Measurements from ENCODE around the gene SMIM44.

Gene SMIM44

DNA sequence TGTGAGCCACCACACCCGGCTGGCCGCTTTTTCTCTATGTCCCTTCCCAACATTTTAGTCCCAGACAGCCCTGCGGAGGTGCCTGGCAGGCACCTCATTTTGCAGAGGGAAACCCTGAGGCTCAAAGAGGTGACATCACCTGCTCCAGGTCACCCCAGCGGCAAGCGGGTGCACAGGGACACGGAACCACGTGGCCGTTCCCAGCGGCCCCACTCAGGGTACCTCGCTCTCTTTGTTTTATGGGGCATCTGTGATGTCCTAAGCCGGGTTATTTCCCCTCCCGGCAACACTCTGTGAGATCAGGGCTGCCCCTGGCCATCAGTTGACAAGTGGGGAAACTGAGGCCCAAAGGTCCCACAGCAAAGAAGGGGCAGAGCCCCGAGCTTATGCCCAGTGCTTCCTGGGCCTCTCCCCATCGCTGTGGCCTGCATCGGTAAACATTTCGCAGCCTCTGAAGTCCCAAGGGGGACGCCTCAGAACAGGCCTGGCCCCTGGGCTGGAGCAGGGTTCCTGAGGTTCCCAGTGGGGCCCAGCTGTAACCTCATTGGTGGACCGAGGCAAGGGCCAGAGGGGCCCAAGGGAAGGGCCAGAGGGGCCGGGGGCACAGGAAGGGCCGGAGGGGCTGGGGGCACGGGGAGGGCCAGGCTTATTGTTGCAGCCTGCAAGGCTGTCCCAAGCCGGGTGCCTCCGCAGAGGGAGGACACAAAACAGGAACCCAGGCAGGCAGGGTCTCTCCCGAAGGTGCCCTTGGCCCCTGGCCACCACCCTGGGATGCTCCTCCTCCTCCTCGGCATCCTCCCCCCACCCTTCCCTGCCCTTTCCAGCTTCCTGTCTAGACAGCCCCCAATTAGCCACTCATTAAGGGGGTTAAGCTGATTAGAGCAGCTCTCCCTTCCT, 41.9 kb downstream of the SMIM44 start:
- no peak for DNase-seq (ENCODE audit: low read depth)
- TF ChIP-seq CTCF (IDR thresholded peaks at IDR 0.05; ENCODE audit: insufficient read depth, low read depth, low read length, missing control alignments): no peak
- H3K4me3 ChIP-seq (ENCODE audit: low read length): no peak overlapping the region

GRCh38 chr19:3440082-3440481, 43.2 kb downstream of the SMIM44 start:
- peak; percentile 52 for TF ChIP-seq CTCF (IDR thresholded peaks at IDR 0.05; ENCODE audit: insufficient read depth, low read depth, low read length, missing control alignments)
- peak; percentile 30 for DNase-seq (ENCODE audit: low read depth)
- H3K4me3 ChIP-seq (ENCODE audit: low read length): no peak overlapping the region

DNA sequence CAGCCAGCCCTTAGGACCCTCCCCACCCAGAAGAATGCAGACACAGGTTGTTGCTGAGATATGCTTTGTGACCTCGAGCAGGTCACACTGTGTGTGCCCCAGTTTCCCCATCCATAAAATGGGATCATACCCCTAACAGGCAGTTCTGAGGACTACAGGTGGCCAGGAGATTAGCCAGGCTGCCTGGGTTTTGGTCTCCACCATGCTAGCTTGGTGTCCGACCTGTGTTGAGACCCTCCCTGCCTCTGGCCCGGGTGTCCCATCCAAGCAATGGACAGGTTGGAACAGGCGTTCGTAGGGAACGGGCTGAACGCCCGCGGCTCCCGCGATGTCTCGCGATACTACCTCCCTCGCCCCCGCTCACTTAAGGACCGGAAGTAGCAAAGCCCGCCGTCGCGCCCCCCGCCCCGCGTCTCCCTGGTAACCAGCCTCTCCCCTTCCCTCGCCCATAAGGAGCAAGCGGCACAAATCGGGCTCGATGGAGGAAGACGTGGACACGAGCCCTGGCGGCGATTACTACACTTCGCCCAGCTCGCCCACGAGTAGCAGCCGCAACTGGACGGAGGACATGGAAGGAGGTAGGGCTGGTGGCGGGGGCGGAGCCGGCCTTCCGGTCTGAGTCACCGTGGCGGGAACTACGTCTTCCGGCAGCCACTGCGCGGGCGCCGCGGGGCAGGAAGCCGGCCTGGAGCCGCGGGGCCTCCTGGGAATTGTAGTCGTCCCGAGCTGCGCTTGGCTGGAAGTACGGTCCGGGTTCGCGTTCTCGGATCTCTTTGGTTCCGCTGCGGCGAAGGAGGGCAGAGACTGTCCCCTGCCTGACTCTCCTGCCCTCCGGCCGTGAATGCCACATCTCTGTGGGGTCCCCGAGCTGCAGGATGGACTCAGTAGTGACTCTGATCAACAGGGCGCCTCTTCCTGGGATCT, 48.3 kb downstream of the SMIM44 start:
- DNase-seq (ENCODE audit: low read depth): peak; percentile 96
- peak; percentile 1 for TF ChIP-seq CTCF (IDR thresholded peaks at IDR 0.05; ENCODE audit: insufficient read depth, low read depth, low read length, missing control alignments)
- peak overlapping the region; percentile 51 for H3K4me3 ChIP-seq (ENCODE audit: low read length)

GRCh38 chr19:3433805-3434540, 49.3 kb downstream of the SMIM44 start:
- TF ChIP-seq CTCF (IDR thresholded peaks at IDR 0.05; ENCODE audit: insufficient read depth, low read depth, low read length, missing control alignments): no peak
- no peak for DNase-seq (ENCODE audit: low read depth)
- no peak overlapping the region for H3K4me3 ChIP-seq (ENCODE audit: low read length)

DNA sequence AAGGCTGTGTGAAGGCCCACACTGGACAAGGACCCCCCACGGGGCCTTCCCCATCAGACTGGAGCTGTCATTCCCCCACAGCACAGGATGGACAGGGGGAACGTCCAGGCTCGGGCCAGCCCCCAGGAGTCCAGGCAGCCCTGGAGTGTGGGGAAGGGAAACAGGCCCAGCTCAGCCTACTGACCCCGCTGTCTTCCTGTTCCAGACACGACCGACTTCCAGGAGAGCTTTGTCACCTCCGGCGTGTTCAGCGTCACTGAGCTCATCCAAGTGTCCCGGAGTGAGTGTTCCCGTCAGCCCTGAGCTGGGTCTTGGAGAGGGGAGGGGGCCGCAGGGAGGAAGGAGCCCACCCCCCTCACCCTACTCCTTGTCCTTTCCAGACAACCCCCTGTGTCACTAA, 49.9 kb downstream of the SMIM44 start:
- TF ChIP-seq CTCF (IDR thresholded peaks at IDR 0.05; ENCODE audit: insufficient read depth, low read depth, low read length, missing control alignments): no peak
- H3K4me3 ChIP-seq (ENCODE audit: low read length): no peak overlapping the region
- DNase-seq (ENCODE audit: low read depth): no peak

Measured in epithelial cell of esophagus (primary cell).